K562 (cell line): Measurements from ENCODE around the gene PRMT5. TPM values are rescaled to one million over a fixed set of nuclear protein-coding genes. Genes with fewer than 3 reads are reported as not detected.

Experiments
- ESRRB ChIP-seq: fragments of 250-450 bp; sonication (Bioruptor Pico); IDR thresholded peaks from 2 replicates; pipeline ENCODE4 v1.5.0; 2020; ENCODE audit warnings: mild to moderate bottlenecking, moderate library complexity, borderline replicate concordance
- GTF2E2 ChIP-seq: fragments of 200-800 bp; sonication (Bioruptor generic); IDR thresholded peaks from 2 replicates; pipeline ENCODE4 v1.6.1; 2016; ENCODE audit warnings: missing genetic modification characterization, missing compliant biosample characterization
- HDAC1 ChIP-seq, 2 experiments: fragments of 450-650 bp; IDR thresholded peaks; 2 replicates each; pipeline ENCODE4 v1.6.1; 2016 to 2017; ENCODE audit warnings: inconsistent platforms in 1 of 2, mild to moderate bottlenecking in 1 of 2, moderate library complexity in 1 of 2
- NELFE ChIP-seq: IDR thresholded peaks from 2 replicates; pipeline ENCODE4 v1.6.1; 2011; ENCODE audit warnings: mild to moderate bottlenecking; ENCODE audit not compliant: insufficient read depth, insufficient read length
- NFRKB ChIP-seq: fragments of 450-650 bp; IDR thresholded peaks from 2 replicates; pipeline ENCODE4 v1.6.1; 2016; ENCODE audit warnings: low read depth
- PHB ChIP-seq: fragments of 250-450 bp; sonication (Bioruptor Pico); IDR thresholded peaks from 2 replicates; pipeline ENCODE4 v1.5.0; 2021
- PRPF4 ChIP-seq: fragments of 200-400 bp; formaldehyde crosslinking; IDR thresholded peaks from one replicate; pipeline ENCODE4 v1.6.1; 2017; ENCODE audit warnings: low read length, low read depth, mild to moderate bottlenecking; ENCODE audit not compliant: insufficient read depth, poor library complexity, severe bottlenecking
- SPI1 ChIP-seq: IDR thresholded peaks from 2 replicates; pipeline ENCODE4 v1.6.1; 2011; ENCODE audit warnings: low read depth, low read length, control low read depth, borderline replicate concordance
- TAL1 ChIP-seq: fragments of 450-650 bp; IDR thresholded peaks from 2 replicates; pipeline ENCODE4 v1.6.1; 2016; ENCODE audit warnings: mild to moderate bottlenecking
- TEAD4 ChIP-seq, 2 experiments: sonication (generic) in 1 of 2; formaldehyde crosslinking in 1 of 2; IDR thresholded peaks; 2 replicates each; pipeline versions ENCODE4 v1.6.1 to v1.8.0; 2012 to 2022; ENCODE audit warnings: borderline replicate concordance in 1 of 2, inconsistent platforms in 1 of 2, low read length in 1 of 2, mild to moderate bottlenecking in 1 of 2, missing genetic modification reagents in 1 of 2
- ZNF384 ChIP-seq: IDR thresholded peaks from 2 replicates; pipeline ENCODE4 v1.6.1; 2012; ENCODE audit warnings: low read depth, low read length, improper control_type of control experiment
- polyA plus RNA-seq, 8 experiments: library from polyadenylated mRNA; depleted of rRNA in 4 of 8; stranded (reverse) in 5 of 8; unstranded in 3 of 8; fragments of >200 nt; fragmentation: Nextera tagmentation in 2 of 8; fragmentation: Illumina TruSeq in 1 of 8; extraction: Ambion mirVana in 2 of 8; extraction: Trizol in 1 of 8; gene quantifications; 2 replicates each; pipeline versions ENCODE4 v1.2.1 to v1.2.3, GENCODE V29; 2011 to 2014; ENCODE audit warnings: inconsistent platforms in 1 of 8, missing spikeins in 1 of 8
- total RNA-seq, 7 experiments: library from RNA; depleted of rRNA in 6 of 7; stranded (reverse); fragments of >200 nt in 6 of 7; fragmentation: Illumina TruSeq in 2 of 7; extraction: Trizol in 2 of 7; gene quantifications; 2 replicates each; pipeline versions ENCODE4 v1.2.1 to v1.2.3, GENCODE V29; 2011 to 2021; ENCODE audit warnings: low replicate concordance in 1 of 7
- TF ChIP-seq, protein P1 (sequence below), 2 experiments: fragments of 450-650 bp; formaldehyde crosslinking in 1 of 2; IDR thresholded peaks; 2 replicates each; pipeline versions ENCODE4 v1.4.0 to v1.6.1; 2014 to 2020; ENCODE audit warnings: mild to moderate bottlenecking in 2 of 2, borderline replicate concordance in 1 of 2, low read depth in 1 of 2
- TF ChIP-seq, protein P2 (sequence below): fragments of 250-450 bp; sonication (Bioruptor Pico); IDR thresholded peaks from 2 replicates; pipeline ENCODE4 v1.8.0; 2021; ENCODE audit warnings: moderate library complexity, mild to moderate bottlenecking, inconsistent platforms

PRMT5 gene
- total and polyA plus RNA-seq, 9 of the 15 experiments (the other 6 are each of a cell fraction or from before 2014, with no cell fraction given): 114 to 552 (median 222) TPM

DNA sequence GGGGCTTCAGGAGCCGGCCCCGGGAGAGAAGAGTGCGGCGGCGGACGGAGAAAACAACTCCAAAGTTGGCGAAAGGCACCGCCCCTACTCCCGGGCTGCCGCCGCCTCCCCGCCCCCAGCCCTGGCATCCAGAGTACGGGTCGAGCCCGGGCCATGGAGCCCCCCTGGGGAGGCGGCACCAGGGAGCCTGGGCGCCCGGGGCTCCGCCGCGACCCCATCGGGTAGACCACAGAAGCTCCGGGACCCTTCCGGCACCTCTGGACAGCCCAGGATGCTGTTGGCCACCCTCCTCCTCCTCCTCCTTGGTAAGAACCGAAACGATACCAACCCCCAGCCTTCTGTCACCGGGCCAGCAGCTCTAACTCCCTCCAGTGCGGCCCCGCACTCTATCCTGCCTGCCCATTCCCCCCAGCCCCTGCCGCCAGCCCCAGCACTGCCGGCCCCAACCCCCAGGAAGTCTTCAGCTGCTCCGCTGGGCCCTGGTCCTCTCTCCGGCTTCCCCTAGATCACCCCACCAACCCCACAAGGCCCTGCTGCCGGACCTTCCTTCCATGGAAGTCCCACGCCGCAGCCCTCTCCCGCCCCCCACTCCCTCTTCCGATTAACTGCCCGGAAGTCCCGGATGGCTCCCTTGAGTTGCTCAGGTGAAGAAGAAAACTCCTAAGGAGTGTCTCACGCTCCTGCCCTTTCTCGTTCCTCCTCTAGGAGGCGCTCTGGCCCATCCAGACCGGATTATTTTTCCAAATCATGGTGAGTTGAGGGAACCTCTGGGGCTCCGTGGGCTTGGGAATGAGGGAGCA is 56.9 kb downstream of the PRMT5 start (continued):
- TF ChIP-seq, protein P1, sequence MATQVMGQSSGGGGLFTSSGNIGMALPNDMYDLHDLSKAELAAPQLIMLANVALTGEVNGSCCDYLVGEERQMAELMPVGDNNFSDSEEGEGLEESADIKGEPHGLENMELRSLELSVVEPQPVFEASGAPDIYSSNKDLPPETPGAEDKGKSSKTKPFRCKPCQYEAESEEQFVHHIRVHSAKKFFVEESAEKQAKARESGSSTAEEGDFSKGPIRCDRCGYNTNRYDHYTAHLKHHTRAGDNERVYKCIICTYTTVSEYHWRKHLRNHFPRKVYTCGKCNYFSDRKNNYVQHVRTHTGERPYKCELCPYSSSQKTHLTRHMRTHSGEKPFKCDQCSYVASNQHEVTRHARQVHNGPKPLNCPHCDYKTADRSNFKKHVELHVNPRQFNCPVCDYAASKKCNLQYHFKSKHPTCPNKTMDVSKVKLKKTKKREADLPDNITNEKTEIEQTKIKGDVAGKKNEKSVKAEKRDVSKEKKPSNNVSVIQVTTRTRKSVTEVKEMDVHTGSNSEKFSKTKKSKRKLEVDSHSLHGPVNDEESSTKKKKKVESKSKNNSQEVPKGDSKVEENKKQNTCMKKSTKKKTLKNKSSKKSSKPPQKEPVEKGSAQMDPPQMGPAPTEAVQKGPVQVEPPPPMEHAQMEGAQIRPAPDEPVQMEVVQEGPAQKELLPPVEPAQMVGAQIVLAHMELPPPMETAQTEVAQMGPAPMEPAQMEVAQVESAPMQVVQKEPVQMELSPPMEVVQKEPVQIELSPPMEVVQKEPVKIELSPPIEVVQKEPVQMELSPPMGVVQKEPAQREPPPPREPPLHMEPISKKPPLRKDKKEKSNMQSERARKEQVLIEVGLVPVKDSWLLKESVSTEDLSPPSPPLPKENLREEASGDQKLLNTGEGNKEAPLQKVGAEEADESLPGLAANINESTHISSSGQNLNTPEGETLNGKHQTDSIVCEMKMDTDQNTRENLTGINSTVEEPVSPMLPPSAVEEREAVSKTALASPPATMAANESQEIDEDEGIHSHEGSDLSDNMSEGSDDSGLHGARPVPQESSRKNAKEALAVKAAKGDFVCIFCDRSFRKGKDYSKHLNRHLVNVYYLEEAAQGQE (IDR thresholded peaks at IDR 0.05; ENCODE audit: borderline replicate concordance): peak; percentile 51; the same call in 1 of the 2 replicates
- TF ChIP-seq, protein P1 (CRISPR knock-in tag; IDR thresholded peaks at IDR 0.05; ENCODE audit: low read depth): no peak
- TF ChIP-seq GTF2E2 (tag): no peak
- TF ChIP-seq, protein P2, sequence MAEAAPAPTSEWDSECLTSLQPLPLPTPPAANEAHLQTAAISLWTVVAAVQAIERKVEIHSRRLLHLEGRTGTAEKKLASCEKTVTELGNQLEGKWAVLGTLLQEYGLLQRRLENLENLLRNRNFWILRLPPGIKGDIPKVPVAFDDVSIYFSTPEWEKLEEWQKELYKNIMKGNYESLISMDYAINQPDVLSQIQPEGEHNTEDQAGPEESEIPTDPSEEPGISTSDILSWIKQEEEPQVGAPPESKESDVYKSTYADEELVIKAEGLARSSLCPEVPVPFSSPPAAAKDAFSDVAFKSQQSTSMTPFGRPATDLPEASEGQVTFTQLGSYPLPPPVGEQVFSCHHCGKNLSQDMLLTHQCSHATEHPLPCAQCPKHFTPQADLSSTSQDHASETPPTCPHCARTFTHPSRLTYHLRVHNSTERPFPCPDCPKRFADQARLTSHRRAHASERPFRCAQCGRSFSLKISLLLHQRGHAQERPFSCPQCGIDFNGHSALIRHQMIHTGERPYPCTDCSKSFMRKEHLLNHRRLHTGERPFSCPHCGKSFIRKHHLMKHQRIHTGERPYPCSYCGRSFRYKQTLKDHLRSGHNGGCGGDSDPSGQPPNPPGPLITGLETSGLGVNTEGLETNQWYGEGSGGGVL (CRISPR knock-in tag): no peak
- no peak for TF ChIP-seq TAL1
- TF ChIP-seq SPI1: peak; percentile 43; the same call in 1 of the 2 replicates
- TF ChIP-seq HDAC1 (IDR thresholded peaks at IDR 0.05): no peak; a peak in 1 of 4 replicates
- TF ChIP-seq TEAD4 (IDR thresholded peaks at IDR 0.05; ENCODE audit: low read length): peak; percentile 31
- TF ChIP-seq TEAD4 (CRISPR knock-in tag; IDR thresholded peaks at IDR 0.05; ENCODE audit: borderline replicate concordance): no peak
- no peak for TF ChIP-seq ZNF384
- TF ChIP-seq PHB (CRISPR knock-in tag): no peak
- no peak for TF ChIP-seq NELFE
- no peak for TF ChIP-seq ESRRB
- TF ChIP-seq NFRKB: no peak
- TF ChIP-seq PRPF4: peak; percentile 10
